ENCODE data around the gene ADRA2A.

The ADRA2A gene

GRCh38 chr10:111110771-111111170 is 33.9 kb downstream of the ADRA2A start:
- no peak for ATAC-seq

GRCh38 chr10:111112333-111112732 is 35.5 kb downstream of the ADRA2A start:
- no peak for ATAC-seq

GRCh38 chr10:111113238-111113960 is 36.6 kb downstream of the ADRA2A start:
- ATAC-seq: no peak

- ATAC-seq: no peak
Observed at GRCh38 chr10:111113961-111114757, 37.3 kb downstream of the ADRA2A start.

GRCh38 chr10:111114758-111115500 is 38.1 kb downstream of the ADRA2A start:
- ATAC-seq: no peak

- no peak for ATAC-seq
Observed at GRCh38 chr10:111116211-111116610, 39.4 kb downstream of the ADRA2A start.

GRCh38 chr10:111116762-111117445 is 40.1 kb downstream of the ADRA2A start:
- ATAC-seq: no peak

GRCh38 chr10:111117528-111118277 is 40.9 kb downstream of the ADRA2A start:
- no peak for ATAC-seq

- ATAC-seq: no peak
Observed at GRCh38 chr10:111118758-111119157, 41.9 kb downstream of the ADRA2A start.

- no peak for ATAC-seq
Observed at GRCh38 chr10:111119637-111120036, 42.8 kb downstream of the ADRA2A start.

- ATAC-seq: no peak
Observed at GRCh38 chr10:111122127-111122526, 45.3 kb downstream of the ADRA2A start.

GRCh38 chr10:111123883-111124282 is 47.1 kb downstream of the ADRA2A start:
- no peak for ATAC-seq

- no peak for ATAC-seq
Observed at GRCh38 chr10:111125102-111125501, 48.3 kb downstream of the ADRA2A start.

- no peak for ATAC-seq
Observed at GRCh38 chr10:111126077-111126476, 49.2 kb downstream of the ADRA2A start.

- no peak for ATAC-seq
Observed at GRCh38 chr10:111127081-111127848, 50.4 kb downstream of the ADRA2A start.

- ATAC-seq: no peak
Observed at GRCh38 chr10:111128331-111129180, 51.7 kb downstream of the ADRA2A start.

- ATAC-seq: no peak
Observed at GRCh38 chr10:111129363-111129762, 52.5 kb downstream of the ADRA2A start.

- ATAC-seq: no peak
Observed at GRCh38 chr10:111130471-111130870, 53.6 kb downstream of the ADRA2A start.

Measured in activated CD4-positive, CD25-positive, alpha-beta regulatory T cell treated with anti-CD3 and anti-CD28 coated beads, Interleukin-2, amount 50 U/mL, for 24 hours (primary cell).